ENCODE data around the gene ITGAL.

GRCh38 chr16:30541502-30542329 is 69.2 kb downstream of the ITGAL start:
- TF ChIP-seq TAF1 (IDR thresholded peaks at IDR 0.05; ENCODE audit: borderline replicate concordance, low read depth, low read length): no peak
- TF ChIP-seq POLR2A (IDR thresholded peaks at IDR 0.05; ENCODE audit: low read depth, low read length): no peak
